Peyer's patch (tissue), 4 donors: ENCODE results near the gene CHST1.

Experiments used
- POLR2A ChIP-seq, 2 donors: fragments of 450-650 bp; IDR thresholded peaks; one replicate each; pipeline ENCODE4 v1.5.1; 2017; ENCODE audit warnings: antibody characterized with exemption in 2 of 2, mild to moderate bottlenecking in 2 of 2, moderate library complexity in 2 of 2
- TF ChIP-seq, protein P1 (sequence below), 6 experiments: fragments of 450-650 bp in 4 of 6; fragments of 200-600 bp in 2 of 6; sonication (generic) in 1 of 6; IDR thresholded peaks; one replicate each; pipeline ENCODE4 v1.5.1; 2017 to 2019; ENCODE audit warnings: antibody characterized with exemption in 6 of 6, mild to moderate bottlenecking in 3 of 6, moderate library complexity in 1 of 6

DNA sequence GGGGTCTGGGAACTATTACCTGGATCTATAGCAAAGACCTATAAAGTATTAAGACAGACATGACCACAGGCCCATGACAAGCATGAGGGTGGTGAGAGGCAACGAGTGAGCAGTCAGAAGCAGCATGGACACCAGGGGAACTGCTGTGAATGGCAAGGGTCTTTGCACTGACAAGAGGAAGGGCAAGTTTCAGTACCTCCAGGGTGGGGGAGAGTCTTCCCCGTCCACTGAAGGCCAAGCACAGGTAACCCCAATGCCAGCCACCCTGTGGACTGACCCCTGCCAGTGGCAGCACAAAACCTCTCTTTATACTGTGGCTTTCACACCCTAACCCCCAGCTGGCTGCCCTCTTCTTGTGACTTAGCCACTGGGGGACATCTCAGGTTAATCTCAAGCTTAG, 55.5 kb downstream of the CHST1 start:
- TF ChIP-seq, protein P1, sequence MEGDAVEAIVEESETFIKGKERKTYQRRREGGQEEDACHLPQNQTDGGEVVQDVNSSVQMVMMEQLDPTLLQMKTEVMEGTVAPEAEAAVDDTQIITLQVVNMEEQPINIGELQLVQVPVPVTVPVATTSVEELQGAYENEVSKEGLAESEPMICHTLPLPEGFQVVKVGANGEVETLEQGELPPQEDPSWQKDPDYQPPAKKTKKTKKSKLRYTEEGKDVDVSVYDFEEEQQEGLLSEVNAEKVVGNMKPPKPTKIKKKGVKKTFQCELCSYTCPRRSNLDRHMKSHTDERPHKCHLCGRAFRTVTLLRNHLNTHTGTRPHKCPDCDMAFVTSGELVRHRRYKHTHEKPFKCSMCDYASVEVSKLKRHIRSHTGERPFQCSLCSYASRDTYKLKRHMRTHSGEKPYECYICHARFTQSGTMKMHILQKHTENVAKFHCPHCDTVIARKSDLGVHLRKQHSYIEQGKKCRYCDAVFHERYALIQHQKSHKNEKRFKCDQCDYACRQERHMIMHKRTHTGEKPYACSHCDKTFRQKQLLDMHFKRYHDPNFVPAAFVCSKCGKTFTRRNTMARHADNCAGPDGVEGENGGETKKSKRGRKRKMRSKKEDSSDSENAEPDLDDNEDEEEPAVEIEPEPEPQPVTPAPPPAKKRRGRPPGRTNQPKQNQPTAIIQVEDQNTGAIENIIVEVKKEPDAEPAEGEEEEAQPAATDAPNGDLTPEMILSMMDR (IDR thresholded peaks at IDR 0.05), result no peak
- no peak for TF ChIP-seq POLR2A (IDR thresholded peaks at IDR 0.05)
